Activated CD8-positive, alpha-beta T cell treated with anti-CD3 and anti-CD28 coated beads for 36 hours (primary cell): ENCODE results near the gene SNRPA. TPM values are rescaled to one million over a fixed set of nuclear protein-coding genes. Genes with fewer than 3 reads are reported as not detected.

ENCODE experiments used
- ATAC-seq: fragments of 200-7000 bp; cut with Tn5 transposase; one replicate; pipeline ENCODE4 v1.10.0; 2021; ENCODE audit warnings: mild to moderate bottlenecking, moderate library complexity
- CTCF ChIA-PET: fragments of 350-600 bp; sonication (Branson Sonifier 250); formaldehyde crosslinking; loops from one replicate; lab custom pipeline; 2021; ENCODE audit warnings: antibody characterized with exemption; lab: Charles Lee
- POLR2A ChIA-PET: fragments of 350-600 bp; sonication (Branson Sonifier 250); formaldehyde crosslinking; loops from one replicate; lab custom pipeline; 2021; ENCODE audit warnings: antibody characterized with exemption; lab: Charles Lee
- DNase-seq: peaks from one replicate; pipeline ENCODE4 v3.0.0-alpha.2; 2020
- H3K27ac Mint-ChIP-seq: one replicate; pipeline ENCODE4 v1.8.0; 2021; ENCODE audit warnings: mild to moderate bottlenecking, mixed read lengths
- H3K27me3 Mint-ChIP-seq: one replicate; pipeline ENCODE4 v1.8.0; 2021; ENCODE audit warnings: mixed read lengths
- H3K36me3 Mint-ChIP-seq: one replicate; pipeline ENCODE4 v1.8.0; 2021; ENCODE audit warnings: low read depth, mixed read lengths
- H3K4me1 Mint-ChIP-seq: one replicate; pipeline ENCODE4 v1.8.0; 2021; ENCODE audit warnings: low read depth, mixed read lengths
- H3K4me3 Mint-ChIP-seq: one replicate; pipeline ENCODE4 v1.8.0; 2021; ENCODE audit warnings: mild to moderate bottlenecking, moderate library complexity, mixed read lengths
- H3K9me3 Mint-ChIP-seq: one replicate; pipeline ENCODE4 v1.8.0; 2021; ENCODE audit warnings: mixed read lengths
- CTCF ChIP-seq: fragments of 200-600 bp; IDR thresholded peaks from one replicate; pipeline ENCODE4 v1.8.0; 2022; ENCODE audit warnings: antibody characterized with exemption, mild to moderate bottlenecking
- intact Hi-C: fragments of 100-400 bp; cut with micrococcal nuclease; formaldehyde crosslinking; loops from one replicate; pipeline ENCODE4 v1.10.0; 2022
- total RNA-seq, 2 experiments: library from RNA; stranded (reverse); gene quantifications; one replicate each; pipeline ENCODE4 v1.2.3, GENCODE V29; 2021

Gene SNRPA
- total RNA-seq, 2 experiments from 2014 or later: 260 to 281 TPM

DNA sequence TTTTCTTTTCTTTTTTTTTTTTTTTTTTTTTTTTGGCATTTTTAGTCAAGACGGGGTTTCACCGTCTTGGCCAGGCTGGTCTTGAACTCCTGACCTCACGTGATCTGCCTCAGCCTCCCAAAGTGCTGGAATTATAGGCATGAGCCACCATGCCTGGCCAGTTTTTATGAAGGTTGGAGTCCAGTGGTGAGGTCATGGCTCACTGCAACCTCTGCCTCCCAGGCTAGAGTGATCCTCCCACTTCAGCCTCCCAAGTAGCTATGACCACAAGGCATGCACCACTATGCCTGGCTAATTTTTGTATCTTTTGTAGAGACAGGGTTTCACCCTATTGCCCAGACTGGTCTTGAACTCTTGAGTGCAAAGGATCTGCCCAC lies 4.2 kb downstream of the SNRPA start:
- peak overlapping the region; percentile 81 for H3K4me3 Mint-ChIP-seq
- ChIA-PET POLR2A (interaction anchor here (1.2 to 4.0 kb wide), 6 partner anchors 8 to 92 kb away, joined by 3 to 22 read pairs (median 8); partner anchors contain the start of genes MIA and RAB4B), CTCF (interaction anchor here (1.0 to 5.7 kb wide), 4 partner anchors 11 to 64 kb away, joined by 3 to 36 read pairs (median 11); partner anchors contain the start of gene RAB4B)
- peak overlapping the region; percentile 92 for H3K27ac Mint-ChIP-seq
- DNase-seq (no peak), ATAC-seq (no peak)
- TF ChIP-seq CTCF: no peak
- peaks cover 48% of the 10 kb centered on the region for H3K4me1 Mint-ChIP-seq
- no peaks in the 10 kb centered on the region for H3K27me3 Mint-ChIP-seq
- intact Hi-C loops: no loop called here
- H3K36me3 Mint-ChIP-seq: peaks cover 74% of the 10 kb centered on the region
- no peaks in the 10 kb centered on the region for H3K9me3 Mint-ChIP-seq

DNA sequence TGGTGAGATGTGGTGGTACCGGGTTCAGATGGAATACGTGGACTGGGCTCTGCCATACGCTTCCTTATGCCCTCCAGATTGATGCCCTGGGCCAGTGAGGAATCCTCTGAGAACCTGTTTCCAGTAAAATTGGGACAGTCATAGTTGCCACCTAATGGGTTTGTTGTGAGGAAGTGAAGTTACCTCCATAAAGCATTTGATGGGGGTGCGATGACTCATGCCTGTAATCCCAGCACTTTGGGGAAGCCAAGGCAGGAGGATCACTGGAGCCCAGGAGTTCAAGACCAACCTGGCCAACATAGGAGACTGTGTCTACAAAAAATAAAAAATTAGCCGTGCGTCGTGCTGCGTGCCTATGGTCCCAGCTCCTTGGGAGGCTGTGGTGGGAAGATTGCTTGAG lies 4.8 kb downstream of the SNRPA start:
- Mint-ChIP-seq H3K36me3 (peaks cover 78% of the 10 kb centered on the region), H3K4me3 (peak overlapping the region; percentile 81), H3K27me3 (no peaks in the 10 kb centered on the region), H3K9me3 (no peaks in the 10 kb centered on the region), H3K27ac (peak overlapping the region; percentile 92), H3K4me1 (peaks cover 52% of the 10 kb centered on the region)
- CTCF ChIA-PET: interaction anchor here (1.0 to 5.7 kb wide), 4 partner anchors 10 to 64 kb away, joined by 3 to 36 read pairs (median 8); partner anchors contain the start of gene RAB4B
- TF ChIP-seq CTCF: no peak
- no peak for DNase-seq
- POLR2A ChIA-PET: interaction anchor here (1.1 to 4.0 kb wide), 5 partner anchors 7 to 51 kb away, joined by 4 to 22 read pairs (median 8); partner anchors contain the start of genes MIA and RAB4B
- ATAC-seq: no peak
- intact Hi-C loops: no loop called here

- H3K36me3 Mint-ChIP-seq: peaks cover 78% of the 10 kb centered on the region
- TF ChIP-seq CTCF: no peak
- CTCF ChIA-PET: interaction anchor here (1.3 to 5.7 kb wide), 5 partner anchors 21 to 186 kb away, joined by 3 to 36 read pairs (median 5); partner anchors contain the start of gene RAB4B
- H3K9me3 Mint-ChIP-seq: no peaks in the 10 kb centered on the region
- no peaks in the 10 kb centered on the region for H3K27me3 Mint-ChIP-seq
- peak overlapping the region; percentile 62 for H3K4me3 Mint-ChIP-seq
- DNase-seq (peak; percentile 67), ATAC-seq (peak; percentile 40)
- peaks cover 57% of the 10 kb centered on the region for H3K4me1 Mint-ChIP-seq
- POLR2A ChIA-PET: interaction anchor here (0.6 to 2.5 kb wide), 6 partner anchors 9 to 50 kb away, joined by 3 to 12 read pairs (median 4); no protein-coding TSS in a partner anchor
- intact Hi-C loops: no loop called here
- H3K27ac Mint-ChIP-seq: peak overlapping the region; percentile 92
These were observed 5.6 kb downstream of the SNRPA start for GRCh38 chr19:40756502-40757110.

GRCh38 chr19:40758491-40758890 lies 7.5 kb downstream of the SNRPA start:
- H3K4me3 Mint-ChIP-seq: no peak overlapping the region
- no peak for ATAC-seq
- POLR2A ChIA-PET: interaction anchor here (0.6 to 2.2 kb wide), 5 partner anchors 9 to 339 kb away, joined by 3 to 8 read pairs (median 4); partner anchors contain the start of genes ACTMAP and RAB4B
- H3K27me3 Mint-ChIP-seq: no peaks in the 10 kb centered on the region
- peaks cover 72% of the 10 kb centered on the region for H3K4me1 Mint-ChIP-seq
- H3K27ac Mint-ChIP-seq: peak overlapping the region; percentile 58
- H3K9me3 Mint-ChIP-seq: no peaks in the 10 kb centered on the region
- H3K36me3 Mint-ChIP-seq: peaks cover 80% of the 10 kb centered on the region
- DNase-seq: no peak
- intact Hi-C loops: no loop called here
- CTCF ChIA-PET: interaction anchor here (1.5 kb wide), 1 partner anchor 49 kb away, joined by 6 read pairs; no protein-coding TSS in a partner anchor
- TF ChIP-seq CTCF: no peak

DNA sequence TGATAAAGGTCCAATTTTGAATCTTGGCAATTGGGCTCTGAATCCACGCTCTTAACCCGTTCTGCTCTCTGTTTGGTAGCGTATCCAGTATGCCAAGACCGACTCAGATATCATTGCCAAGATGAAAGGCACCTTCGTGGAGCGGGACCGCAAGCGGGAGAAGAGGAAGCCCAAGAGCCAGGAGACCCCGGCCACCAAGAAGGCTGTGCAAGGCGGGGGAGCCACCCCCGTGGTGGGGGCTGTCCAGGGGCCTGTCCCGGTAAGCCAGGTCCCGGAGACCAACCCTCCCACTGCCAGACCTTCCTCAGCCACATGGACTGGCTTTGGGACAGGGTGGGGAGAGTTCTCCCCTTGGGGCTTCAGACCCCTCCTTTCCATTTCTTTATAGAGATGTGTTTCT lies 8.3 kb downstream of the SNRPA start:
- Mint-ChIP-seq H3K36me3 (peaks cover 84% of the 10 kb centered on the region), H3K27ac (no peak overlapping the region), H3K27me3 (no peaks in the 10 kb centered on the region), H3K4me1 (peaks cover 78% of the 10 kb centered on the region), H3K9me3 (no peaks in the 10 kb centered on the region), H3K4me3 (no peak overlapping the region)
- ATAC-seq: no peak
- ChIA-PET CTCF (no interaction called here), POLR2A (interaction anchor here (2.2 kb wide), 1 partner anchor 19 kb away, joined by 8 read pairs; the partner anchor contains the start of gene RAB4B)
- intact Hi-C loops: no loop called here
- no peak for DNase-seq
- TF ChIP-seq CTCF: no peak
